Limb (tissue), 2 donors: ENCODE results near the gene SERAC1.

ENCODE experiments used
- DNase-seq, 2 donors: peaks; one replicate each; pipeline ENCODE4 v3.0.0-alpha.2; 2016; ENCODE audit errors: extremely low spot score in 2 of 2

Gene SERAC1

DNA sequence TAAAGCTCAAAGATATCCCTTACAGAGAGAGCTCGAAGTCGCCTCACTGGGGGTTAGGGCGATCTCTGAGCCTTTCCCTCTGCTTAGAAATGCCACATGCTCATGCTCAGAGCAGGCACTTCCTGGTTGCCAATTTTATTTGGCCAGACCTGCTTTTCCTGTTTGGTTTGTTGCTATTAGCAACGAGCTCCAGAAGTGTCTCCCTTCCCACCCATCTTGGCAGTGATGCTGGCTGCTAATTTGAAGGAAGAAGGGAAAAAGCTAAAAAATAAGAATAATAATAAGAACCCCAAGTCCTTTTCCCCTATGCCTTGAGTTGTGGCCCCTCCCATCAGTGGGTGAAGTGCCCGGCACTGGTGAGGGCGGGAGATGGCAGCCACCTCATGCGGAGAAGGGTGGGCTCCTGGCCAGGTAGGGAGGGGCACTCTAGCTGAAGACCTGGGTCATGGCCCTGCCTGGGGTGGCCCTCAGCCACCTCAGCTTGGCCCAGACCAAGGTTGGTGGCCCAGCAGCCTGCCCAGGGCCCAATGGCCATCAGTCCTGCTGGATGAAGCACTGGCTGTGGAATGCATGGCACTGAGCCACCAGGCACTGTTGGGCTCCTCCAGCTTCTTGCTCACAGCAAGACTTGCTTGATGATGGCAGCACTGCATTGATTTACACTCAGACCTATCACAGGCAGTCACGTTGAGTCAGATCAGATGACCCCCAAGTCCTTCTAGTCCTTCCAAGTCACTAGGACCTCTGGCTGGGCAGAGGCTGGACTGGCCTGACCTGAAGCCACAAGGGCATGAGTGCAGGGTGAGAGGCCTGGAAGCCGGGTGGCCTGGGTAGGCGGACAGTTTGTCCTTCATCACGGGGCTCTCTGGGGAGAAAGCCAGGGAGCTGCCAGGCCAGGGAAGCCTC is 107.4 kb downstream of the SERAC1 start:
- peak; percentile 72 to 88 for DNase-seq
